ENCODE data around the gene SLC16A9. TPM values are rescaled to one million over a fixed set of nuclear protein-coding genes. Genes with fewer than 3 reads are reported as not detected.
"Not testable (repeated sequence)": the region's sequence is repeated elsewhere in the genome, so short reads cannot be mapped to it uniquely, and the experiment has no call there.

The SLC16A9 gene
- polyA plus RNA-seq, 4 donors: 0.18 to 2.4 (median 0.25) TPM

DNA sequence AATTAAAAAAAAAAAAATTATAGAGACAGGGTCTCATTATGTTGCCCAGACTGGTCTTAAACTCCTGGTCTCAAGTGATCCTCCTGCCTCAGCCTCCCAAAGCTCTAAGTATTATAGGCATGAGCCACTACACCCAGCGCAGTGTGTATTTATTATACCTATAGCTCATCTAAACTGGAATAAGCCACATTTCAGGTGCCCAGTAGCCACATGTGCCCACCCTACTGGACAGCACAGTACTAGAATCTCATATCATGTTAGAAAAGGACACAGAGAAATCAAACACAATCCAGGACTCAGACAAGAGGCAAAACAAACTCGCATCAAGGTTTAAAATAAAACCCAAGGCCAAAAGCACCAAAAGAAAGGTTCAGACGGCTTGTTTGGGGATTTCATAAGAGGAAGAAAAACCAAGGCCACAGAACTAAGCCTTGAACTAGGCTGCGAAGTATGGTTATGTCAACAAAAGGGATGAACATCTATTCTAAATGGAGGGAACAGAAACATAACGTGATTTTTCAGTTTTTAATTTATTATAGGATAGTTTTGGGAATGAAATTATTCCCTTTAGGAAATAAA lies 32.3 kb downstream of the SLC16A9 start:
- WGBS, 3 donors: 77 to 89% (median 80%) methylated on average over 5 of the region's 5 CpGs
- Histone ChIP-seq H3K27me3 (ENCODE audit: control insufficient read depth in 3 of 3, insufficient read depth in 3 of 3, low read length in 3 of 3) (no peaks in the 10 kb centered on the region), H3K4me3 (ENCODE audit: low read depth in 1 of 3, low read length in 3 of 3) (no peak overlapping the region), H3K36me3 (ENCODE audit: control insufficient read depth in 3 of 3, insufficient read depth in 2 of 3, low read depth in 1 of 3, low read length in 3 of 3) (no peaks in the 10 kb centered on the region), H3K9me3 (ENCODE audit: control insufficient read depth in 2 of 2, insufficient read depth in 1 of 2, low read depth in 1 of 2, low read length in 1 of 2) (peaks cover 0 to 5% of the 10 kb centered on the region in 2 donors), H3K27ac (ENCODE audit: low read depth in 1 of 3, low read length in 2 of 3) (no peak overlapping the region), H3K4me1 (ENCODE audit: control insufficient read depth in 3 of 3, insufficient read depth in 2 of 3, low read depth in 1 of 3, low read length in 2 of 3) (no peaks in the 10 kb centered on the region)
- FAIRE-seq (no peak), DNase-seq (no peak)

DNA sequence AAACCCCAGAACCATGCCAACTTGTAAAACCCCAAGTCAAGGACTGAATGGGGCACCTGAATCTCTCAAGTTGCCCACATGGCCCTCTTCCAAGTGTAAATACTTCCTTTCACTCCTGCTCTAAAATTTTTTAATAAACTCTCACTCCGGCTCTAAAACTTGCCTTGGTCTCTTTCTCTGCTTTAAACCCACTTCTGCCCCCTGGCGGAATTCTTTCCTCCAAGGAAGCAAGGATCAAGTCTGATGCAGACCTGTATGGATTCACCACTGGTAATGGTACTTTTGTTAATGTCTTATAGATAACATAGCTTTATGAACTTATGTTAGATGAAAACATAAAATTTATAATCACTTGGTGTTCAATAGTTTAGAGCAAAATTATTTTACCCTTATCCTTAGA lies 33.8 kb downstream of the SLC16A9 start:
- Histone ChIP-seq H3K36me3 (ENCODE audit: control insufficient read depth in 3 of 3, insufficient read depth in 2 of 3, low read depth in 1 of 3, low read length in 3 of 3) (no peaks in the 10 kb centered on the region), H3K4me3 (ENCODE audit: low read depth in 1 of 3, low read length in 3 of 3) (no peak overlapping the region), H3K27me3 (ENCODE audit: control insufficient read depth in 3 of 3, insufficient read depth in 3 of 3, low read length in 3 of 3) (no peaks in the 10 kb centered on the region), H3K9me3 (ENCODE audit: control insufficient read depth in 2 of 2, insufficient read depth in 1 of 2, low read depth in 1 of 2, low read length in 1 of 2) (peaks cover 0 to 5% of the 10 kb centered on the region in 2 donors), H3K27ac (ENCODE audit: low read depth in 1 of 3, low read length in 2 of 3) (no peak overlapping the region), H3K4me1 (ENCODE audit: control insufficient read depth in 3 of 3, insufficient read depth in 2 of 3, low read depth in 1 of 3, low read length in 2 of 3) (no peaks in the 10 kb centered on the region)
- DNase-seq (peak in 1 of 2 donors; percentile 19), FAIRE-seq (no peak)
- 74 to 88% (median 78%) methylated on average over 2 of the region's 2 CpGs for WGBS, 3 donors

- Histone ChIP-seq H3K36me3 (ENCODE audit: control insufficient read depth in 3 of 3, insufficient read depth in 2 of 3, low read depth in 1 of 3, low read length in 3 of 3) (no peaks in the 10 kb centered on the region), H3K27ac (ENCODE audit: low read depth in 1 of 3, low read length in 2 of 3) (no peak overlapping the region), H3K4me3 (ENCODE audit: low read depth in 1 of 3, low read length in 3 of 3) (no peak overlapping the region), H3K9me3 (ENCODE audit: control insufficient read depth in 2 of 2, insufficient read depth in 1 of 2, low read depth in 1 of 2, low read length in 1 of 2) (peaks cover 0 to 5% of the 10 kb centered on the region in 2 donors), H3K27me3 (ENCODE audit: control insufficient read depth in 3 of 3, insufficient read depth in 3 of 3, low read length in 3 of 3) (no peaks in the 10 kb centered on the region), H3K4me1 (ENCODE audit: control insufficient read depth in 3 of 3, insufficient read depth in 2 of 3, low read depth in 1 of 3, low read length in 2 of 3) (no peaks in the 10 kb centered on the region)
- DNase-seq: peak; percentile 16 to 49
- whole genome bisulfite sequencing, 3 donors: 77 to 90% (median 89%) methylated on average over 1 of the region's 1 CpG
- no peak for FAIRE-seq
Measured at GRCh38 chr10:59674215-59674836, 35.3 kb downstream of the SLC16A9 start.

DNA sequence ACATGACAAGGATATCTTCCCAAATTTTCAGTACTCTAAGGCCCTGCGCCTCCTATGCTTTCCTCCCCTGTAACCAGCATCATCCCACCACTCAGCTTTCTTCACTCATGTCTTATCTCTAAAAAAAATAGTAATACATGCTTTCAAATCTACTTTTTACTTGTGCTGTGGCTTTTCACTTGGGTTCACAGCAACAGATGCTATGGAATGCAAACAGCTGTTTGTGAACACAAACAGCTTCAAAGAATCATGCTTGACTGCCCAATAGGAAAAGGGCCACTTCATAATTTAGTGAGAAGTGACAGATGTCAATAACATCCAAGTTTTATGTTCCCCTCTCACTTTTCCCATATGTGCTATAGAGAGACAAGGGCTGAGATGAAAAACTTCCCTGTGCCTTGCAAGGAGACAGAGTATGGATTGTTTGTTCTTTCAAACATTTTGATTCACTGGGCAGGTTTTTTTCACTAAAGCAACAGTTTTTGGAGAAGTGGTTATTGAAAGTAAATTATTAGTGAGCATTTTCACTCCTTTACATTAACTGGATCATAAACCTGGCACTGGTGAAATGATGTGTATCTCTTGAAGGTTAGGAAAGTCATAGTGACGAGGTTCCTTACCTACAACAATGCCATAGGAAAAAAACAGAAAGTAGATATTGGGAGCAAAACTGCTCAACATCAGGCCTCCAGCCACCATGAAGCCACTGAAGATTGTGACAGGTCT lies 37.3 kb downstream of the SLC16A9 start:
- Histone ChIP-seq H3K27ac (ENCODE audit: low read depth in 1 of 3, low read length in 2 of 3) (no peak overlapping the region), H3K4me1 (ENCODE audit: control insufficient read depth in 3 of 3, insufficient read depth in 2 of 3, low read depth in 1 of 3, low read length in 2 of 3) (no peaks in the 10 kb centered on the region), H3K27me3 (ENCODE audit: control insufficient read depth in 3 of 3, insufficient read depth in 3 of 3, low read length in 3 of 3) (no peaks in the 10 kb centered on the region), H3K9me3 (ENCODE audit: control insufficient read depth in 2 of 2, insufficient read depth in 1 of 2, low read depth in 1 of 2, low read length in 1 of 2) (peaks cover 0 to 5% of the 10 kb centered on the region in 2 donors), H3K4me3 (ENCODE audit: low read depth in 1 of 3, low read length in 3 of 3) (no peak overlapping the region), H3K36me3 (ENCODE audit: control insufficient read depth in 3 of 3, insufficient read depth in 2 of 3, low read depth in 1 of 3, low read length in 3 of 3) (no peaks in the 10 kb centered on the region)
- 94 to 96% (median 94%) methylated on average over 2 of the region's 2 CpGs for WGBS, 3 donors
- DNase-seq (no peak), FAIRE-seq (no peak)

DNA sequence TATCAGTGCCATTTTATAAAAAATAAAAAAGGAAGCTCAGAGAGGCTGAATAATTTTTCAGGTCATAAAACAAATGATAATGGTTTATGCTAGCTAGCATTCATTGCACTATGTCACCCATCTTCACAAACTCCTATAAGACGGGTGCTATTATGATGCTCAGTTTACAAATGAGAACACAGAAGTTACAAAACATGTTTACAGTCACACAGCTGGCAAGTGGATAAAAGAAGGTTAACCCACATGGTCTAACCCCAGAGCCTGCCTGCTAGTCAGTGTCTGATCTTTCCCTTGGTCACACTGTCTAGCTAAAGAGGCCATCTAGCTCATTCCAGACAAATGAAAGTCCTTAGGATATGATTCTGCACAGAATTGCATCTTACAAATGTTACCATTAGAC lies 39.4 kb downstream of the SLC16A9 start:
- FAIRE-seq: no peak
- Histone ChIP-seq H3K9me3 (ENCODE audit: control insufficient read depth in 2 of 2, insufficient read depth in 1 of 2, low read depth in 1 of 2, low read length in 1 of 2) (peaks cover 0 to under 1% of the 10 kb centered on the region in 2 donors), H3K27ac (ENCODE audit: low read depth in 1 of 3, low read length in 2 of 3) (no peak overlapping the region), H3K4me1 (ENCODE audit: control insufficient read depth in 3 of 3, insufficient read depth in 2 of 3, low read depth in 1 of 3, low read length in 2 of 3) (no peaks in the 10 kb centered on the region), H3K4me3 (ENCODE audit: low read depth in 1 of 3, low read length in 3 of 3) (no peak overlapping the region), H3K27me3 (ENCODE audit: control insufficient read depth in 3 of 3, insufficient read depth in 3 of 3, low read length in 3 of 3) (no peaks in the 10 kb centered on the region), H3K36me3 (ENCODE audit: control insufficient read depth in 3 of 3, insufficient read depth in 2 of 3, low read depth in 1 of 3, low read length in 3 of 3) (no peaks in the 10 kb centered on the region)
- no peak for DNase-seq
- WGBS, 3 donors: 58 to 80% (median 80%) methylated on average over 1 of the region's 1 CpG

- FAIRE-seq (no peak), DNase-seq (no peak)
- H3K4me3 ChIP-seq (ENCODE audit: low read depth in 1 of 3, low read length in 3 of 3): no peak overlapping the region
- 65 to 81% (median 75%) methylated on average over 4 of the region's 4 CpGs for WGBS, 3 donors
- no peaks in the 10 kb centered on the region for H3K9me3 ChIP-seq (ENCODE audit: control insufficient read depth in 2 of 2, insufficient read depth in 1 of 2, low read depth in 1 of 2, low read length in 1 of 2)
- H3K27me3 ChIP-seq (ENCODE audit: control insufficient read depth in 3 of 3, insufficient read depth in 3 of 3, low read length in 3 of 3): no peaks in the 10 kb centered on the region
- no peaks in the 10 kb centered on the region for H3K36me3 ChIP-seq (ENCODE audit: control insufficient read depth in 3 of 3, insufficient read depth in 2 of 3, low read depth in 1 of 3, low read length in 3 of 3)
- H3K4me1 ChIP-seq (ENCODE audit: control insufficient read depth in 3 of 3, insufficient read depth in 2 of 3, low read depth in 1 of 3, low read length in 2 of 3): no peaks in the 10 kb centered on the region
- no peak overlapping the region for H3K27ac ChIP-seq (ENCODE audit: low read depth in 1 of 3, low read length in 2 of 3)
Measured at GRCh38 chr10:59668096-59668495, 41.6 kb downstream of the SLC16A9 start.

GRCh38 chr10:59666310-59666709 lies 43.3 kb downstream of the SLC16A9 start:
- DNase-seq: no peak
- no peaks in the 10 kb centered on the region for H3K4me1 ChIP-seq (ENCODE audit: control insufficient read depth in 3 of 3, insufficient read depth in 2 of 3, low read depth in 1 of 3, low read length in 2 of 3)
- no peaks in the 10 kb centered on the region for H3K27me3 ChIP-seq (ENCODE audit: control insufficient read depth in 3 of 3, insufficient read depth in 3 of 3, low read length in 3 of 3)
- no peaks in the 10 kb centered on the region for H3K36me3 ChIP-seq (ENCODE audit: control insufficient read depth in 3 of 3, insufficient read depth in 2 of 3, low read depth in 1 of 3, low read length in 3 of 3)
- FAIRE-seq: no peak
- H3K27ac ChIP-seq (ENCODE audit: low read depth in 1 of 3, low read length in 2 of 3): no peak overlapping the region
- no peaks in the 10 kb centered on the region for H3K9me3 ChIP-seq (ENCODE audit: control insufficient read depth in 2 of 2, insufficient read depth in 1 of 2, low read depth in 1 of 2, low read length in 1 of 2)
- H3K4me3 ChIP-seq (ENCODE audit: low read depth in 1 of 3, low read length in 3 of 3): no peak overlapping the region

- FAIRE-seq; DNase-seq; H3K4me1 ChIP-seq (ENCODE audit: control insufficient read depth in 3 of 3, insufficient read depth in 2 of 3, low read depth in 1 of 3, low read length in 2 of 3); H3K4me3 ChIP-seq (ENCODE audit: low read depth in 1 of 3, low read length in 3 of 3); H3K27ac ChIP-seq (ENCODE audit: low read depth in 1 of 3, low read length in 2 of 3); H3K27me3 ChIP-seq (ENCODE audit: control insufficient read depth in 3 of 3, insufficient read depth in 3 of 3, low read length in 3 of 3); H3K36me3 ChIP-seq (ENCODE audit: control insufficient read depth in 3 of 3, insufficient read depth in 2 of 3, low read depth in 1 of 3, low read length in 3 of 3); H3K9me3 ChIP-seq (ENCODE audit: control insufficient read depth in 2 of 2, insufficient read depth in 1 of 2, low read depth in 1 of 2, low read length in 1 of 2): not testable (repeated sequence)
- 97 to 98% (median 98%) methylated on average over 7 of the region's 7 CpGs for WGBS, 3 donors
Measured at GRCh38 chr10:59663213-59663612, 46.4 kb downstream of the SLC16A9 start.

Data from small intestine (tissue), 7 donors.